Measurements from ENCODE around the gene RHOT1. TPM values are rescaled to one million over a fixed set of nuclear protein-coding genes. Genes with fewer than 3 reads are reported as not detected.
"Not testable (repeated sequence)": the region's sequence is repeated elsewhere in the genome, so short reads cannot be mapped to it uniquely, and the experiment has no call there.

RHOT1 gene
- total RNA-seq, 2 experiments from 2014 or later: 22.9 to 24.4 TPM

DNA sequence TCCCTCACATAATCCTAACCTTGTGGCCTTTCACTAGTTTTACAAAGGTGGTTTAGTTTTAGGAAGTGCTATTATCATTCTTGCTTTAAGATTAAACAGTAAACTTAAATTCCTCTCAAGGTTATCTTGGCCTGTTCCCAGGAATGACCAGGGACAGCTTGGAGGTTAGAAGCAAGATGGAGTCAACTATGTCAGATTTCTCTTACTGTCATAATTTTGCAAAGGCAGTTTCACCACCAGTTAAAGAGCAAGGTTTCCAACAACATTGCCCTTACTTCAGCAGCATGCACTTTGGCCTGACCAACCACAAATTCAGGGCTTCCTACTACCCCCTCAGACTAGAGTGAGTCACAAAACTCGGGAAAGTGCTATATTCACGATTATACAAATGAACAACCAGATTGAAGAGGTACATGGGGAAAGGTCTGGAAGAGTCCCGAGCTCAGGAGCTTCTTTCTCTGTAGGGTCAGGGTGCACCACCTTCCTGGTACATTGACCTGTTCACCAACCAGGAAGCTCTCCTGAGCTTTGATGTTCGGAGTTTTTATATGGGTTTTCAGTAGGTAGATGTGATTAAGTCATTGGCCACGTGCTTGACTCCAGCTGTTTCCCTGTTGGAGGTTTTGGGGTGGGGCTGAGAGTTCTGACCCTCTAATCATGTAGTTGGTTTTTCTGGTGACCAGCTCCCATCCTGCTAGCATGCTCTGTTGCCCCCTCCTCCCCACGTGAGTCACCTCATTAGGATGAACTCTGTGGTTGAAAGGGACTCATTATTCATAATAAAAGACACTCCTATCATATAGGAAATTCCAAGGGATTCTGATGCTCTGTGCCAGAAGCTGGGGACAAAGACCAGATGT lies 19.4 kb downstream of the RHOT1 start:
- CTCF ChIA-PET: no interaction called here
- peaks cover 7% of the 10 kb centered on the region for H3K4me1 Mint-ChIP-seq (ENCODE audit: low read depth)
- peaks cover 15% of the 10 kb centered on the region for H3K36me3 Mint-ChIP-seq
- no peak for DNase-seq
- no peak overlapping the region for H3K27ac Mint-ChIP-seq
- peaks cover 6% of the 10 kb centered on the region for H3K9me3 Mint-ChIP-seq
- no peaks in the 10 kb centered on the region for H3K27me3 Mint-ChIP-seq
- H3K4me3 Mint-ChIP-seq: no peak overlapping the region
- intact Hi-C loops (cut with micrococcal nuclease): no loop called here
- POLR2A ChIA-PET: no interaction called here

DNA sequence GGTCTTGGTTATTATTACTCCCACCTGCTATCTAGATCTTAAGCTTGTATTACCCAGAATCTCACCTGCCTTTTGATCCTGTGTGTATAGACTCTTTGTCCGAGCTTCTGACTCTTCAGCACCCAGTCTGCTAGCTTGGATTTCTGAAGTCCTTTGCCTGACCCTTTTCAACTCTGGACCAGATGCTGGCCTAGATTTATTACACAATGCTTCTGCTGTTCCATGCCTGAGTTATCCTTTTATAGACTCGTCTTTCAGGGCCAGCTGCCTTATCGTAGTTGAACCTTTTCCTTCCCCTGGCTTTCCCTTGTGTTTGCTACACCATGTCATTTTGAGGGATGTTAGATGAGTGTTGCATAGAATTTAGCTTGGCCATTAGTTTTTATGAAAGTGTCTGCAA lies 32.6 kb downstream of the RHOT1 start:
- Mint-ChIP-seq H3K36me3 (peaks cover 29% of the 10 kb centered on the region), H3K4me3 (no peak overlapping the region), H3K9me3 (no peaks in the 10 kb centered on the region), H3K4me1 (ENCODE audit: low read depth) (no peaks in the 10 kb centered on the region), H3K27ac (no peak overlapping the region), H3K27me3 (no peaks in the 10 kb centered on the region)
- intact Hi-C loops (cut with micrococcal nuclease): no loop called here
- ChIA-PET CTCF (no interaction called here), POLR2A (no interaction called here)
- DNase-seq: no peak

GRCh38 chr17:32178679-32179078 lies 36.4 kb downstream of the RHOT1 start:
- intact Hi-C loops (cut with micrococcal nuclease); H3K4me3 Mint-ChIP-seq; POLR2A ChIA-PET; H3K27me3 Mint-ChIP-seq; H3K27ac Mint-ChIP-seq; CTCF ChIA-PET; H3K9me3 Mint-ChIP-seq; H3K4me1 Mint-ChIP-seq (ENCODE audit: low read depth); DNase-seq: not testable (repeated sequence)
- H3K36me3 Mint-ChIP-seq: peaks cover 32% of the 10 kb centered on the region

- DNase-seq; POLR2A ChIA-PET; H3K9me3 Mint-ChIP-seq; H3K4me3 Mint-ChIP-seq; H3K4me1 Mint-ChIP-seq (ENCODE audit: low read depth); H3K27ac Mint-ChIP-seq; H3K27me3 Mint-ChIP-seq; CTCF ChIA-PET; intact Hi-C loops (cut with micrococcal nuclease): not testable (repeated sequence)
- H3K36me3 Mint-ChIP-seq: peaks cover 32% of the 10 kb centered on the region
These were observed 36.8 kb downstream of the RHOT1 start for GRCh38 chr17:32179103-32179502.

- POLR2A ChIA-PET; H3K4me1 Mint-ChIP-seq (ENCODE audit: low read depth); H3K4me3 Mint-ChIP-seq; CTCF ChIA-PET; H3K9me3 Mint-ChIP-seq; H3K27ac Mint-ChIP-seq; H3K27me3 Mint-ChIP-seq; DNase-seq; intact Hi-C loops (cut with micrococcal nuclease): not testable (repeated sequence)
- H3K36me3 Mint-ChIP-seq: peaks cover 32% of the 10 kb centered on the region
These were observed 37.2 kb downstream of the RHOT1 start for GRCh38 chr17:32179526-32179925.

GRCh38 chr17:32180262-32180661 lies 38.0 kb downstream of the RHOT1 start:
- H3K4me3 Mint-ChIP-seq; H3K27ac Mint-ChIP-seq; H3K4me1 Mint-ChIP-seq (ENCODE audit: low read depth); H3K27me3 Mint-ChIP-seq; intact Hi-C loops (cut with micrococcal nuclease); H3K9me3 Mint-ChIP-seq; CTCF ChIA-PET; DNase-seq; POLR2A ChIA-PET: not testable (repeated sequence)
- H3K36me3 Mint-ChIP-seq: peaks cover 26% of the 10 kb centered on the region

DNA sequence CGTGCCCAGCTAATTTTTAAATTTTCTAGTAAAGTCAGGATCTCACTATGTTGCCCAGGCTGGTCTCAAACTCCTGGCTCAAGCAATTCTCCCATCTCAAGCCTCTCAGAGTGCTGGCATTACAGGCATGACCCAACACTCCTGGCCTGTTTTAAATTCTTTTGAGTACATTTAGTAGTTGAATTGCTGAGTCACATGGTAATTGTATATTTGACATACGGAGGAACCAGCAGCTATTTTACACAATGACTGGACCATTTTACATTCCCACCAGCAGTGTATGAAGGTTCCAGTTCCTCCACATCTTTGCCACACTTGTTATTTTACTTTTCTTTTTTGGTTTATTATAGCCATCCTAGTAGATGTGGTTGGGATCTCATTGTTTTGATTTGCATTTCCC lies 43.6 kb downstream of the RHOT1 start:
- H3K4me3 Mint-ChIP-seq: no peak overlapping the region
- H3K27ac Mint-ChIP-seq: no peak overlapping the region
- intact Hi-C loops (cut with micrococcal nuclease): no loop called here

DNA sequence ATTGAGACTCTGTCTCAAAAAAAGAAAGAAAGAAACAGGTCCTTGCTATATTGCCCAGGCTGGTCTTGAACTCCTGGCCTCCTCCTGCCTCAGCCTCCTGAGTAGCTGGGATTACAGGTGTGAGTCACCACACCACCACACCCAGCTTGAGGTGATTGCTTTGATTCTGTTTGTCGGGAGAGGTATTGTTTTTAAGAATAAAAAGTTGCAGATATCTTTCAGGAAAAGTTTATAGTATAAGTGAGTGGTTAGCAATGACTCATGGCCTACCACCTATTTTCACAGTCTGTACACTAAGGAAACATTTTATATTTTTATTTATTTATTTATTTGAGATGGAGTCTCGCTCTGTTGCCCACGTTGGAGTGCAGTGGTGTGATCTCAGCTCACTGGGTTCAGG lies 45.0 kb downstream of the RHOT1 start:
- intact Hi-C loops (cut with micrococcal nuclease): no loop called here
- Mint-ChIP-seq H3K9me3 (no peaks in the 10 kb centered on the region), H3K4me3 (no peak overlapping the region), H3K4me1 (ENCODE audit: low read depth) (no peaks in the 10 kb centered on the region), H3K27ac (no peak overlapping the region), H3K36me3 (peaks cover 6% of the 10 kb centered on the region), H3K27me3 (no peaks in the 10 kb centered on the region)
- ChIA-PET POLR2A (no interaction called here), CTCF (no interaction called here)
- no peak for DNase-seq

More for the DNA sequence above, 43.6 kb downstream of the RHOT1 start:
- ChIA-PET CTCF (interaction anchor here (1.2 kb wide), 1 partner anchor 12 kb away, joined by 3 read pairs; no protein-coding TSS in a partner anchor), POLR2A (no interaction called here)
- Mint-ChIP-seq H3K27me3 (no peaks in the 10 kb centered on the region), H3K36me3 (peaks cover 9% of the 10 kb centered on the region), H3K9me3 (no peaks in the 10 kb centered on the region), H3K4me1 (ENCODE audit: low read depth) (no peaks in the 10 kb centered on the region)
- DNase-seq: no peak

GRCh38 chr17:32189343-32189742 lies 47.0 kb downstream of the RHOT1 start:
- H3K36me3 Mint-ChIP-seq: peaks cover 12% of the 10 kb centered on the region
- H3K9me3 Mint-ChIP-seq: no peaks in the 10 kb centered on the region
- H3K27ac Mint-ChIP-seq: no peak overlapping the region
- intact Hi-C loops (cut with micrococcal nuclease): no loop called here
- DNase-seq: no peak
- ChIA-PET POLR2A (no interaction called here), CTCF (no interaction called here)
- no peaks in the 10 kb centered on the region for H3K27me3 Mint-ChIP-seq
- H3K4me3 Mint-ChIP-seq: no peak overlapping the region
- H3K4me1 Mint-ChIP-seq (ENCODE audit: low read depth): no peaks in the 10 kb centered on the region

GRCh38 chr17:32191306-32191705 lies 49.0 kb downstream of the RHOT1 start:
- Mint-ChIP-seq H3K36me3 (peaks cover 22% of the 10 kb centered on the region), H3K4me1 (ENCODE audit: low read depth) (no peaks in the 10 kb centered on the region), H3K27me3 (no peaks in the 10 kb centered on the region), H3K9me3 (no peaks in the 10 kb centered on the region), H3K27ac (no peak overlapping the region), H3K4me3 (no peak overlapping the region)
- ChIA-PET POLR2A (no interaction called here), CTCF (interaction anchor here (1.6 kb wide), 1 partner anchor 253 kb away, joined by 3 read pairs; the partner anchor contains the start of gene PSMD11)
- intact Hi-C loops (cut with micrococcal nuclease): no loop called here
- no peak for DNase-seq

DNA sequence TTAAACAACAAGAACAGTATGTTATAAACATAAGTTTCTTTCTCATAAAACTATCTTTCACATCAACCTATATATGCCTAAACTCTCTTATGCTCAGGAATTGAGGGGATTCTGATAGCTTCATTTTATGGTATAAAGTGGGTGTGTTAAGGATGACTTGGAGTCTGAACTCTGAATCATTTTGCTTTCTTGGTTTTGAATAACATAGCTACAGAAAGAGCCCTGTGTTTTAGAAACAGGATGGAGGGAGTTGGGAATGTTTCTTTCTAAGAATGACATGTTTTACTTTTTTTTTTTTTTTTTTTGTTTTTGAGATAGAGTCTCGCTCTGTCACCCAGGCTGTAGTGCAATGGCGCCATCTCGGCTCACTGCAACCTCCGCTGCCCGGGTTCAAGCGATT lies 50.1 kb downstream of the RHOT1 start:
- intact Hi-C loops (cut with micrococcal nuclease): no loop called here
- H3K36me3 Mint-ChIP-seq: peaks cover 27% of the 10 kb centered on the region
- H3K9me3 Mint-ChIP-seq: no peaks in the 10 kb centered on the region
- no peaks in the 10 kb centered on the region for H3K27me3 Mint-ChIP-seq
- H3K27ac Mint-ChIP-seq: no peak overlapping the region
- ChIA-PET CTCF (interaction anchor here (0.7 to 1.6 kb wide), 3 partner anchors 9 to 252 kb away, joined by 3 read pairs; partner anchors contain the start of gene PSMD11), POLR2A (no interaction called here)
- H3K4me3 Mint-ChIP-seq: no peak overlapping the region
- DNase-seq: no peak
- no peaks in the 10 kb centered on the region for H3K4me1 Mint-ChIP-seq (ENCODE audit: low read depth)

- no peak overlapping the region for H3K4me3 Mint-ChIP-seq
- H3K27ac Mint-ChIP-seq: no peak overlapping the region
- CTCF ChIA-PET: no interaction called here
- H3K36me3 Mint-ChIP-seq: peaks cover 33% of the 10 kb centered on the region
- POLR2A ChIA-PET: no interaction called here
- no peak for DNase-seq
- H3K27me3 Mint-ChIP-seq: no peaks in the 10 kb centered on the region
- H3K4me1 Mint-ChIP-seq (ENCODE audit: low read depth): no peaks in the 10 kb centered on the region
- no peaks in the 10 kb centered on the region for H3K9me3 Mint-ChIP-seq
- intact Hi-C loops (cut with micrococcal nuclease): no loop called here
These were observed 55.7 kb downstream of the RHOT1 start for GRCh38 chr17:32197987-32198386.

- no peak overlapping the region for H3K4me3 Mint-ChIP-seq
- no peak for DNase-seq
- peaks cover 20% of the 10 kb centered on the region for H3K36me3 Mint-ChIP-seq
- no peaks in the 10 kb centered on the region for H3K9me3 Mint-ChIP-seq
- H3K27me3 Mint-ChIP-seq: no peaks in the 10 kb centered on the region
- intact Hi-C loops (cut with micrococcal nuclease): no loop called here
- no peak overlapping the region for H3K27ac Mint-ChIP-seq
- ChIA-PET CTCF (no interaction called here), POLR2A (no interaction called here)
- no peaks in the 10 kb centered on the region for H3K4me1 Mint-ChIP-seq (ENCODE audit: low read depth)
These were observed 64.6 kb downstream of the RHOT1 start for GRCh38 chr17:32206861-32207260.

Data from activated CD4-positive, alpha-beta memory T cell treated with anti-CD3 and anti-CD28 coated beads for 36 hours (primary cell).